NCI-H2107 treated with DMSO at 0.1 percent for 48 hours (cell line): ENCODE results near the gene MET.
"Not testable (repeated sequence)": the region's sequence is repeated elsewhere in the genome, so short reads cannot be mapped to it uniquely, and the experiment has no call there.

Source experiments
- DNase-seq: peaks from one replicate; lab custom pipeline; 2025; ENCODE audit not compliant: unreplicated experiment; lab: John Stamatoyannopoulos, UW

The MET gene

DNA sequence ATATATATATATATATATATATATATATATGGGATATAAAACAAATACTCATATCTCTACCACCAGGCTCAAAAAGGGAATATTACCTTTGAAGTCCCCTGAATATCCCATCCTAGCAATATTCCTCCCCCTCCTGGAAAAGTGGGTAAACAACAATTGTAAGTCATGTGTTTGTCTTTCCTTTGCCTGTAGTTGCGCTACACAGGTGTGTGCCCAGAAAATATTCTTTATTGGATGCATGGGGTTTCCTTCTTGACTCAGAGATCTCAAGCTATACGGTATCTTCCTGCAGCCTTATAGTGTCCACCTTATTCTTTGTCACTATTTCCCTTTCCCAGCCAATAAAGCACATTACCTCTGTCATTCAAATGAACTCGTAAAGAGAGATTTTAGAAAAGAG lies 54.2 kb downstream of the MET start:
- DNase-seq, result no peak

DNA sequence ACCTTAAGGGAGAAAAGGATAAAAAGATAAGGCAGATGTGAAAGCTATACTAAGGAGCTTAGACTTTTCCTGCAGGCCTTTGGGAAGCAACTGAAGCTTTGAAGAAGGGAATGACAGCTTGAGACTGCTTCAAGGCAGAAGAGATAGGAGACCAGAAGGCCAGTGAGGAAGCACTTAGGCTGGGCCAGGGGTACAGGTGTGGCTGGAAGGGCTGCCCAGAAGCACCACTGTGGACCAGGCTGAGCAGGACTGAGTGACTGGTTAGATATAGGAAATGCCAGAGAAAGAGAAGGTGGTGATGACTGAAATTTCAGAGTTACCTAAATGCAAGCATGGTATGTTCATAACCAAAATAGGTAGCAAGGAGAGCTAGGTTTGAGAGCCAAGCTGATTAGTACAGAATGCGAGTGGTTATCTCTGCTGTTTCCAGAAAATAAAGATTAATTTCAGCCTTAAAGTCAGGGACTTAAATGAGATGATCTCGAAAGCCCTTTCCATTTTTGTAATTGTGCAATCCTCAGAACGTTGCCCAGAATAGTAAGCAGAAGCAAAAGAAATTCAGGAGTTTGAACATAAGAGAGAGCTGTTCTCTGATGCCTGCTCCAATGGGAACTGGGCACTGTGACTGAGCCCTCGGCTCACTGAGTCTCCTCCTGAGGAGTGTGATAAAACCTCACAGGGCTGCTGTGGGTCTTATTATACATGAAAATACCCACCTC lies 54.9 kb downstream of the MET start:
- no peak for DNase-seq

DNA sequence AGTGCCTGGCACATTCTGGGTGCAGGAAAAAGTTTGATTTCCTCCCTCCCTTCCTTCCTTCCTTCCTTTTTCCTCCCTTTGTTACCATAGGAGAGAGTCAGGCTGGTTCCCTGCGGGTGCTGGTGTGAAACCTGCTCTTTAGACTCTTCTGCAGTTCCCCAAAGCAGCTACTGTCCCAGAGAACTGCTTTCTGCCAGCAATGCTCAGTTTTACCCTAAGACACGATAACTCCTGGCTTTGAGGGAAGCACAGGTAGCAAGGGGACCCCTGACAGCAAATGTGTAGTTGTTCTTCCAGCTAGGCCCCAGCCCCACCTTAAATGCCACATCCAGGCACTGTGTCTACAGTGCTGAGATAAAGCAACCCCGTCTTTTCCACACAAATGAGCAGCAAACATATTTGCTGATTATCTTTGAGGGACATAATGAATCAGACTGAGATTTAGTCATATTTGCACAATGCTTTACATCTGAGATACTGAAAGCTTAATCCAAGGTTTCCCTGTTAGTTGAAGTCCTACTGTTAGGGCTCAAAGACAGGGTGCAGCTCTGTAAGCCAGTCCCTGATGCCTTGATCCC lies 55.5 kb downstream of the MET start:
- no peak for DNase-seq

DNA sequence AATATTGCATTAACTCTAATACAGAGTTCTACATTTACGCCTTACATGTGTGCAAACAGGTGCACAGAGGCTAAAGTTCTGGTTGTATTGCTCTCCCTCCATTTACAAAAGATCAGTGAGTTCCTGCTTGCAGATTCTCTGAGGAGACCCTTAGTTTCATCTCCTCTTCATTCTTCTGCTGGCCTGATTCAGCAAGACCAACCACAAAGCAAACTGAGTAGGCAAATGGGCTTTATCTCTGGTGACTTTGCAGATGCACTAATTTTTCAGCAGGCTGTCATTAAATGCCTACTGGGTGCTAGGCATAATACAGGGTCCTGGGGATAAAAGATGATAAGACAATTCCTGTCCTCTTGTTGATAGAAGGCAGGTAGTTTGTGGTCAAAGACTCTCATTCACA lies 56.4 kb downstream of the MET start:
- DNase-seq, result no peak

DNA sequence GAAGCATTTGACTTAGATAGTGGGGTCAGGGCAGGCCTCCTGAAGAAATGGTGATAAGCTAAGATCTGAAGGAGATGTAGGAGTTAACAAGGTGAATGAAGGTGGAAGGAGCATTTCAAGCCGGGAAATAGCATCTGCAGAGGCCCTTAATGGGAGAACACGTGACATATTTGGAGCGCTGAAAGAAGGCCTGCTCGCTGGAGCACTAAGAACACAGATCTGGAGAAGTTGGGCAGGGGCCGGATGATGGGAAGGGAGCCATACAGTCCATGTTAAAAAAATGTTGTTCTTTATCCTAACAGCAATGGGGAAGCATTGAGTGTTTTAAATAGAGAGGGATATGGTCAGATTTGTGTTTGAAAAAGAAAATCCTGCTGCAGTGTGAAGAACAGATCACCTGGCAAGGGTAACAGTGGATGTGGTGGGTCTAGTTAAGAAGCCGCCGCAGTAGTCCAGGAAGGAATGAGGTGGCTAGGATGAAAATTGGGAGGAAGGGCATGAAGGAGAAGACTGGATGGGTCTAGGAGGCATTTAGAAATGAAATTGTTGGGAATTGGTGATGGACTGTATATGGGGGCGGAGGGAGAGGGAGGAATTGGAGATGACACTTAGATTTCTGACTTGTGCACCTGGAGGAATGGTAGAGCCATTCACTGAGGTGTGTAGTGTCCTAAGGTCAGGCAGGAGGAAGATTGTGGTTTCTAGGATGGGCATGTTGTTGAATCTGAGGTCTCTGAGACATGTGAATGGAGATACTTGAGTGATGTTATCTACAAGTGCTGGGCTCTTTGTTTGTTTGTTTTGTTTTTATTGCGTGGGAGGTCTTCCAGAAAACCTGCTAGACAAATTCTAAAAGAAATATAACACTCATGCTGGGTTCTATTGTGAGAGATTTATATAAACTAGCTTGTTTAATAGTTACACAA lies 58.4 kb downstream of the MET start:
- no peak for DNase-seq

GRCh38 chr7:116731023-116731395 lies 59.0 kb downstream of the MET start:
- no peak for DNase-seq

DNA sequence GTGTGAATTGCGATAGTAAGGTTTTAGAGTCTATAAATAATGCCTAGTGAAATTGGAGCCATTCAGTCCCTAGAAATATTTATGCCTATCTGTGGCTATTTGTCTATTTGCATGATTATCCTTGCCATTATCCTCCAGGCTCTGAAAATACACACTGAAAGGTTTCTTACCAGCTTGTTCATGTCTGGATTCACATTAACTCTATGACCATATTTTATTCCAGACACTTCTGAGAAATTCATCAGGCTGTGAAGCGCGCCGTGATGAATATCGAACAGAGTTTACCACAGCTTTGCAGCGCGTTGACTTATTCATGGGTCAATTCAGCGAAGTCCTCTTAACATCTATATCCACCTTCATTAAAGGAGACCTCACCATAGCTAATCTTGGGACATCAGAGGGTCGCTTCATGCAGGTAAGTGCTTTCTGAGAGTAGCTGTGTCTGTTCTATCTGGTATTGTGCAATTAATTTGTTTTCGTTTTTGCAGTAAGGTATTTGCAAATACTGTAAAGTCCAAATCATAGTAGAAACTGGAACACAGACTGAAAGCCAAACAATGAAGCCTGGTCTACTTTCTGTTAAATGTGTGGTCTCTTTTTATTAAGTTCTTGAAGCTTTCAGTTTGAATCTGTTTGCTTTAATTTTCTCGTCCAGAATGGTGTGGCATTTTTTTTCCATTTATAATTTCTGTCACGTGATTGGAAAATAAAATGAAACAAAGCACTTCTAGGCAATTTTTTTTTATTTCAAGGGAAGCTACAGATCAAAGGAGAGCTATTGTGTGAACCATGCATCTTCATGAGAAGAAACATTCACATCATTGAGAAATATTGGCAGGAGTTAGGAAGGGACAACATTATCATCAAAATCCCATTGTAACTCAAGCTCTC lies 59.7 kb downstream of the MET start:
- DNase-seq, result no peak

GRCh38 chr7:116732788-116733694 lies 61.0 kb downstream of the MET start:
- no peak for DNase-seq

DNA sequence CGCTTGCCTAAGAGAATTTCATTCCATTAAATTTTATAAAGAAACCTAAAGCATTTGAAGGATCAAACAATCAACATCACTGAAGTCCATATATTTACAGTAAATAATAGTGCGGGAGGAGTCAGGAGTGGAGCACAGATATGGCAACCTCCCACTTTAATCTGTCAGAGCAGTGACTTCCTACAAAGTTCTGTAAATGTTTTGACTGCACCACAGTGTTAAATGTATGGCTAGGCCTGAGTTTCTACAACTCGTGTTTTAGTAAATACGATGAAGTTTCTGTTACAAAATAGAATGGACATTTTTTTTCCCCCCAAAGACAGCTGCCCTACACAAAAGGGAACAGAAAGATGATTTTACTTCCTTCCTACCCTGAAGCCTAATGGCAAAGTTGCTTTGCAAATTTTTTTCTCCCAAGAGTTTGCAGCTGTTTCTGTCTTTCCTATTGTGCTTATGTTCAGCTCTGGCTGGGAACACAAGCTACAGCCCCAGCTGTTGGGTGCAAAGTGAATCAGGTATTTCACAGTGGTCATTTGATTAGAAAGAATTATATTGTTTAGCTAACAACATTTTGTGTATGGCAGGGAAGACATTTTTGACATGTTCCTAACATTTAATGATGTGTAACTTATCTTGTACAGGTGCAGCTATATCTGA lies 62.1 kb downstream of the MET start:
- no peak for DNase-seq

GRCh38 chr7:116734710-116735109 lies 62.7 kb downstream of the MET start:
- DNase-seq, result no peak

DNA sequence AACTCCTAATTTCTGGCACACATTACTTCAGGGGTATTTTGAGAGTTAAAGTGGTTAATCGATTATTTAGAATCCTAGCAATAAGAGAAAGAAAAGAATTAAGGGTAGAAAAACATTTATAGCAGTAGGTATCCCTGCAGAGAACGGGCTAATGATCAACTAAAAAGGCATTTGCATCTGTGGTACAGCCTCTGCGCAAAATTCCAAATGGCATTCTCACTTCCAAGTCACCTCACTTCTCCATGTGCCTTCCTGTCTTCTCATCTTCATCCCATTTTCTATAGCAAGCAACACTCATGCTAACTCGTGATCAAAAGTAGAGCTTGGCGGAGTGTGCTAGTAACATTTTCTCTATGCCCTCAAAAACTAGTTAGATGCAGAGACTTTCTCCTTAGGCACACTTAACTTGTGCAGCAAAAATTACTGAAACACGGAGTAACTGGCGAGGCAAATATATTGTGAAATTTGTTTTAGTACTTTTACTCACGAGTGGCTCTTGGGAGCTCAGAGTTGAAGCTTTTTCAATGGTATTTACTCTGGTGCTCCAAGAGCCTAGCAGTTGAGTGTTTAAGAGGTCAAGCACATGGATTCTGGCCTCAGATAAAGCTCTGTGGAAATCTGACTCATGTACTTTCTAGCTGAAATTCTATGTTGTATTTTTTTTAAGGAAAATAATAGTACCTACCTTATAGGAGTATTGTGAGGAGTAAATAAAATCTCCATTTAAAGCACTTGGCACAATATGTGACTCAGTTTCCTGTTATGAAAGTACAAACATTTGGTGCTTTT lies 65.1 kb downstream of the MET start:
- DNase-seq, result no peak

- DNase-seq, result no peak
These were observed 66.4 kb downstream of the MET start for GRCh38 chr7:116738378-116738777.

- no peak for DNase-seq
These were observed 67.3 kb downstream of the MET start for GRCh38 chr7:116739307-116739706.

DNA sequence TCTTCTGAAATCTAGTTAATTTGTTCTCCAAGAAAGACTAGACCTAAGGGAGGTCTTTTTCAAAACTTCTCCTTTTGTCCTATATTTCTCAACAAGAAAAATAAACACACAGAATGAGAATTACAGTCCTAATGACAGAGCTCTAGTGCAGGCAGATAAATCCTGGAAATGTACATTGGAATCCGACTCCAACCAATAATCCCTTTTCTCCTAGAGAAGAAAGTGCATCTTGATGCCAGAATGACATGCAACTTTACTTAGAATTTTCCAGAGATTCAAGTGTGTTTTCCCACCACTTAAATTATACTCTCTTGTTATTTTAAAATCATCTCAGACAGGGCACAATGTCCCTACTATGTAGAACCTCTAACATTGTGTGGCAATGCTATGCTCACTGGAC lies 68.2 kb downstream of the MET start:
- DNase-seq, result no peak

GRCh38 chr7:116740755-116741462 lies 68.9 kb downstream of the MET start:
- no peak for DNase-seq

DNA sequence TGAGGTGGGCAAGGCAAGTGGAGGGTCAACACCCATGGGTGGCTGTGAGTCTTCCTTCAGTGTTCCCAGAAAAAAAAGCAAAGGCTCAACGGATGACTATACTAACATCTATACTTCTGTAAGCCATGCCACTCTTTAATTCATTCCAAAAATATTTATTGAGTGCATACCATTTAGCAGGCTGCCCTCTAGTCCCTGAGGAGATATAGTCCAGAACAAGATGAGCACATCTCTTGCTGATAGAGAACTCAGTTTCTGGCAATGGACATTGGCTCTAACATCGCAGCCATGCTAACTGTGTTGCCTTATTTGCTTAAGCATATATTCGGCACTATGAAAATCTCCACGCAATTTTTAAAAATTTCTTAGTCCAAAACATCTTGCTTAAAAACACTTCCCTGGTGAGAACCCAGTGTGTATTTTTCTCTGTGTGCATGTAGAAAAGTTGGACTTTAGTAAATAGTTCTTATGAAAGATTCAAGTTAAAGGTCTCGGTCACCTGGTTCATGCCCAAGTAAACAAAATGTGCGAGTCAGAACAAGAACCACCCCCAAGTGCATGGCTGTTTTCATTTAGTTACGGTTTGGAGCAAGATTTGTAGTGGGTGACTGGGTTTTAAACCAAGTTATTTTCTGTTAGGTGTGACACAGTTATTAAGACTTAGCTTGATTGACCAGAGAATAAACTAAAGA lies 69.8 kb downstream of the MET start:
- no peak for DNase-seq

DNA sequence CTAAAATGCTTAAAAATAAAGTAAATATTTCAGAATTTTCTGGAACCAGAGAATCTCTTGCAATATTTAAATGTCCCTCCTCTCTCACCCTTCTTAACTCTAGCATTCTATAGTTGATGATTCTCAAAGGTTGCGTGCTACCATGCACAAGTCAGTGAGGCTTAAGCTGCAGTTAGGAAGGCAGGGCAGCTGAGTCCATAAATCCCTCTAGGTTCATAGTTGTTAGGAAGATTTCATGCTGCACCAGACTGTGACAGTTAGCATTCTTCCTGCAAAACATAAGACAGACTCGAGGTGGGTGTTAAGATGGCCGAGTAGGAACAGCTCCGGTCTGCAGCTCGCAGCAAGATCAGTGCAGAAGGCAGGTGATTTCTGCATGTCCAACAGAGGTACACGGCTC lies 70.6 kb downstream of the MET start:
- DNase-seq, result no peak

- DNase-seq, result not testable (repeated sequence)
These were observed 71.8 kb downstream of the MET start for GRCh38 chr7:116743835-116744234.
